Spleen (tissue), 11 donors: ENCODE measurements around the gene KIF25. TPM values are rescaled to one million over a fixed set of nuclear protein-coding genes. Genes with fewer than 3 reads are reported as not detected.

Experiments used
- DNase-seq: peaks from one replicate; pipeline ENCODE4 v3.0.0-alpha.2; 2020
- H3K27ac ChIP-seq, 8 donors: fragments of 200-600 bp; sonication (generic) in 7 of 8; 1 replicate in 4 of 8; 2 replicates in 4 of 8; pipeline versions ENCODE4 v1.5.0 to v1.8.0; 2016 to 2021; ENCODE audit warnings: inconsistent platforms in 4 of 8, mild to moderate bottlenecking in 4 of 8, moderate library complexity in 1 of 8
- H3K27me3 ChIP-seq, 7 donors: fragments of 200-600 bp; sonication (generic) in 6 of 7; replicated peaks in 1 of 7; 1 replicate in 4 of 7; 2 replicates in 3 of 7; pipeline versions ENCODE4 v1.5.0 to v1.8.0; 2016 to 2021; ENCODE audit warnings: inconsistent platforms in 3 of 7, mild to moderate bottlenecking in 1 of 7
- H3K36me3 ChIP-seq, 6 donors: fragments of 200-600 bp; sonication (generic) in 5 of 6; 1 replicate in 4 of 6; 2 replicates in 2 of 6; pipeline versions ENCODE4 v1.5.0 to v1.8.0; 2016 to 2021; ENCODE audit warnings: inconsistent platforms in 2 of 6
- H3K4me1 ChIP-seq, 6 donors: fragments of 200-600 bp; sonication (generic) in 5 of 6; 1 replicate in 3 of 6; 2 replicates in 3 of 6; pipeline versions ENCODE4 v1.5.0 to v1.8.0; 2016 to 2021; ENCODE audit warnings: inconsistent platforms in 3 of 6
- H3K4me3 ChIP-seq, 8 donors: fragments of 200-600 bp; sonication (generic) in 7 of 8; 1 replicate in 4 of 8; 2 replicates in 4 of 8; pipeline versions ENCODE4 v1.5.0 to v1.8.0; 2016 to 2021; ENCODE audit warnings: inconsistent platforms in 4 of 8, mild to moderate bottlenecking in 4 of 8, moderate library complexity in 2 of 8
- H3K9me3 ChIP-seq, 8 donors: fragments of 200-600 bp; sonication (generic) in 7 of 8; 1 replicate in 4 of 8; 2 replicates in 4 of 8; pipeline versions ENCODE4 v1.5.0 to v1.8.0; 2016 to 2021; ENCODE audit warnings: inconsistent platforms in 4 of 8
- CTCF ChIP-seq, 11 experiments: fragments of 200-600 bp in 7 of 11; fragments of 450-650 bp in 4 of 11; sonication (generic) in 4 of 11; IDR thresholded peaks in 8 of 11; conservative IDR thresholded peaks in 3 of 11; 1 replicate in 7 of 11; 2 replicates in 4 of 11; pipeline versions ENCODE4 v1.4.0 to v1.8.0; 2016 to 2021; ENCODE audit warnings: antibody characterized with exemption in 11 of 11, inconsistent platforms in 4 of 11, mild to moderate bottlenecking in 1 of 11
- POLR2A ChIP-seq, 3 donors: fragments of 450-650 bp; IDR thresholded peaks; one replicate each; pipeline ENCODE4 v1.5.1; 2017; ENCODE audit warnings: antibody characterized with exemption in 3 of 3, mild to moderate bottlenecking in 1 of 3
- POLR2AphosphoS5 ChIP-seq, 3 donors: sonication (generic); formaldehyde crosslinking; IDR thresholded peaks; one replicate each; pipeline ENCODE4 v1.5.1; 2017; ENCODE audit warnings: antibody characterized with exemption in 3 of 3
- WGBS, 5 donors: extraction: QIAGEN DNeasy Blood & Tissue Kit in 3 of 5; methylation state at CpG; one replicate each; pipeline versions ENCODE4 v1.1.5 to v1.1.7; 2013 to 2018; 5-methylcytosine and 5-hydroxymethylcytosine counted together
- intact Hi-C: fragments of 100-400 bp; cut with DNase I; formaldehyde crosslinking; loops from one replicate; pipeline ENCODE4 v1.15.0; 2023; ENCODE audit warnings: low total_unique reads
- polyA plus RNA-seq, 3 donors: library from polyadenylated mRNA; stranded (reverse); fragments of 200-250 nt; gene quantifications; one replicate each; pipeline ENCODE4 v1.2.1, GENCODE V29; 2013
- total RNA-seq, 7 donors: library from RNA; depleted of rRNA in 3 of 7; stranded (reverse); fragments of >200 nt in 3 of 7; fragmentation: NEBNext Ultra II Directional in 4 of 7; extraction: Animal tissue kit (Norgen Biotek cat#: 25700) in 4 of 7; gene quantifications; one replicate each; pipeline versions ENCODE4 v1.1.0 to v1.2.1, GENCODE V29; 2016 to 2021
- donor health status: healthy with polysubstance abuse.
- donor health status: DM: no; HTN: no; CAD: no; lungs with moderate emphysema.
- donor health status: DM: no; HTN: no; CAD: no.
- donor health status: Bipolar disorder and iron deficiency.
- donor health status: healthy.
- donor health status: DM: no; HTN: no; CAD: no.
- donor health status: DM: yes; HTN: yes; CAD: no.

The KIF25 gene
- total and polyA plus RNA-seq, 10 donors: 0.32 to 1.7 (median 0.49) TPM; not detected in 3

GRCh38 chr6:168026925-168027324, 29.5 kb downstream of the KIF25 start:
- intact Hi-C loops: no loop called here
- no peak for TF ChIP-seq POLR2A (IDR thresholded peaks at IDR 0.05)
- TF ChIP-seq CTCF (IDR thresholded peaks at IDR 0.05 in 8 of 11, conservative IDR thresholded peaks at IDR 0.05 in 3 of 11): no peak
- TF ChIP-seq POLR2AphosphoS5 (IDR thresholded peaks at IDR 0.05): no peak
- WGBS, 5 donors: 84 to 94% (median 91%) methylated on average over 9 of the region's 9 CpGs
- Histone ChIP-seq H3K9me3 (no peaks in the 10 kb centered on the region), H3K36me3 (no peaks in the 10 kb centered on the region), H3K27me3 (no peaks in the 10 kb centered on the region), H3K4me3 (no peak overlapping the region), H3K4me1 (peaks cover 0 to 12% (median 1%) of the 10 kb centered on the region in 6 donors), H3K27ac (no peak overlapping the region)
- DNase-seq: peak; percentile 42

- H3K27ac ChIP-seq: no peak overlapping the region
- peak; percentile 67 for DNase-seq
- intact Hi-C loops: no loop called here
- no peaks in the 10 kb centered on the region for H3K36me3 ChIP-seq
- H3K27me3 ChIP-seq: no peaks in the 10 kb centered on the region
- WGBS, 5 donors: 87 to 94% (median 93%) methylated on average over 16 of the region's 16 CpGs
- no peak overlapping the region for H3K4me3 ChIP-seq
- peaks cover 0 to 18% (median 6%) of the 10 kb centered on the region in 6 donors for H3K4me1 ChIP-seq
- no peaks in the 10 kb centered on the region for H3K9me3 ChIP-seq
- TF ChIP-seq POLR2A (IDR thresholded peaks at IDR 0.05): no peak
- TF ChIP-seq POLR2AphosphoS5 (IDR thresholded peaks at IDR 0.05): no peak
- no peak for TF ChIP-seq CTCF (IDR thresholded peaks at IDR 0.05 in 8 of 11, conservative IDR thresholded peaks at IDR 0.05 in 3 of 11)
These were observed 30.1 kb downstream of the KIF25 start for GRCh38 chr6:168027521-168027920.

GRCh38 chr6:168028181-168028580, 30.7 kb downstream of the KIF25 start:
- H3K36me3 ChIP-seq: no peaks in the 10 kb centered on the region
- H3K27ac ChIP-seq: no peak overlapping the region
- H3K27me3 ChIP-seq: no peaks in the 10 kb centered on the region
- 86 to 94% (median 91%) methylated on average over 9 of the region's 9 CpGs for WGBS, 5 donors
- TF ChIP-seq POLR2A (IDR thresholded peaks at IDR 0.05): no peak
- peaks cover 0 to 18% (median 6%) of the 10 kb centered on the region in 6 donors for H3K4me1 ChIP-seq
- H3K4me3 ChIP-seq: no peak overlapping the region
- no peak for DNase-seq
- intact Hi-C loops: no loop called here
- H3K9me3 ChIP-seq: no peaks in the 10 kb centered on the region

GRCh38 chr6:168029459-168030217, 32.2 kb downstream of the KIF25 start:
- intact Hi-C loops: no loop called here
- no peak overlapping the region for H3K27ac ChIP-seq
- no peaks in the 10 kb centered on the region for H3K9me3 ChIP-seq
- WGBS, 5 donors: 69 to 73% (median 71%) methylated on average over 14 of the region's 14 CpGs
- peaks cover 0 to 18% (median 6%) of the 10 kb centered on the region in 6 donors for H3K4me1 ChIP-seq
- H3K4me3 ChIP-seq: no peak overlapping the region
- TF ChIP-seq POLR2AphosphoS5 (IDR thresholded peaks at IDR 0.05): no peak
- no peak for TF ChIP-seq POLR2A (IDR thresholded peaks at IDR 0.05)
- no peak for TF ChIP-seq CTCF (IDR thresholded peaks at IDR 0.05 in 8 of 11, conservative IDR thresholded peaks at IDR 0.05 in 3 of 11)
- DNase-seq: peak; percentile 32
- H3K36me3 ChIP-seq: no peaks in the 10 kb centered on the region
- H3K27me3 ChIP-seq: peaks cover 0 to 9% (median 0%) of the 10 kb centered on the region in 7 donors
